GM23338 (cell line): Measurements from ENCODE around the gene MPPED1. TPM values are rescaled to one million over a fixed set of nuclear protein-coding genes. Genes with fewer than 3 reads are reported as not detected.

Experiments
- ATAC-seq: fragments of 200-7000 bp; cut with Tn5 transposase; 3 replicates; pipeline ENCODE4 v1.9.1; 2020
- DNase-seq: peaks from one replicate; pipeline ENCODE4 v3.0.0-alpha.2; 2015; ENCODE audit warnings: low spot score
- H2AFZ ChIP-seq: fragments of 200-600 bp; sonication (generic); 2 replicates; pipeline ENCODE4 v1.8.0; 2016; ENCODE audit warnings: antibody characterized with exemption, mild to moderate bottlenecking, moderate library complexity
- H3F3A ChIP-seq: fragments of 200-600 bp; sonication (generic); replicated peaks from 2 replicates; pipeline ENCODE4 v1.8.0; 2017; ENCODE audit warnings: antibody characterized with exemption, mixed run types, low read depth
- H3K27ac ChIP-seq: fragments of 200-600 bp; sonication (generic); 2 replicates; pipeline ENCODE4 v1.6.1; 2016; ENCODE audit warnings: low read depth
- H3K27me3 ChIP-seq: fragments of 200-600 bp; sonication (generic); 2 replicates; pipeline ENCODE4 v1.8.0; 2016; ENCODE audit warnings: mild to moderate bottlenecking, mixed run types, moderate library complexity; ENCODE audit not compliant: insufficient read depth
- H3K36me3 ChIP-seq: fragments of 200-600 bp; sonication (generic); 2 replicates; pipeline ENCODE4 v1.8.0; 2016; ENCODE audit warnings: mild to moderate bottlenecking; ENCODE audit not compliant: insufficient read depth
- H3K4me1 ChIP-seq: fragments of 200-600 bp; sonication (generic); 2 replicates; pipeline ENCODE4 v1.8.0; 2016; ENCODE audit warnings: mild to moderate bottlenecking, moderate library complexity; ENCODE audit not compliant: insufficient read depth
- H3K4me2 ChIP-seq: fragments of 200-600 bp; sonication (generic); 2 replicates; pipeline ENCODE4 v1.7.1; 2017; ENCODE audit warnings: mixed run types
- H3K4me3 ChIP-seq: fragments of 200-600 bp; sonication (generic); 2 replicates; pipeline ENCODE4 v1.6.1; 2016; ENCODE audit warnings: mixed run types
- H3K79me2 ChIP-seq: fragments of 200-600 bp; sonication (generic); replicated peaks from 2 replicates; pipeline ENCODE4 v1.8.0; 2017; ENCODE audit warnings: mild to moderate bottlenecking; ENCODE audit not compliant: insufficient read depth
- H3K9me2 ChIP-seq: fragments of 200-600 bp; sonication (generic); 2 replicates; pipeline ENCODE4 v1.8.0; 2017; ENCODE audit not compliant: insufficient read depth
- H4K20me1 ChIP-seq: fragments of 200-600 bp; sonication (generic); replicated peaks from 2 replicates; pipeline ENCODE4 v1.8.0; 2017; ENCODE audit warnings: mild to moderate bottlenecking; ENCODE audit not compliant: insufficient read depth
- H3K27ac Mint-ChIP-seq: 2 replicates; pipeline ENCODE4 v1.8.0; 2020; ENCODE audit warnings: inconsistent platforms, mild to moderate bottlenecking, moderate library complexity, mixed read lengths
- H3K27me3 Mint-ChIP-seq: 3 replicates; pipeline ENCODE4 v1.8.0; 2022; ENCODE audit warnings: low read depth, mild to moderate bottlenecking, moderate library complexity, mixed read lengths, inconsistent platforms; ENCODE audit not compliant: insufficient read depth, poor library complexity
- H3K36me3 Mint-ChIP-seq: 3 replicates; pipeline ENCODE4 v1.8.0; 2021; ENCODE audit warnings: low read depth, mild to moderate bottlenecking, inconsistent platforms, moderate library complexity, mixed read lengths
- H3K4me1 Mint-ChIP-seq: 3 replicates; pipeline ENCODE4 v1.8.0; 2020; ENCODE audit warnings: mild to moderate bottlenecking, inconsistent platforms, mixed read lengths
- H3K4me3 Mint-ChIP-seq: 3 replicates; pipeline ENCODE4 v1.8.0; 2021; ENCODE audit warnings: moderate library complexity, mild to moderate bottlenecking, inconsistent platforms, mixed read lengths
- H3K9me3 Mint-ChIP-seq: 3 replicates; pipeline ENCODE4 v1.8.0; 2020; ENCODE audit warnings: moderate library complexity, mild to moderate bottlenecking, inconsistent platforms, mixed read lengths
- ETS1 ChIP-seq: IDR thresholded peaks from 2 replicates; pipeline ENCODE4 v1.6.1; 2016; ENCODE audit warnings: antibody characterized with exemption
- EZH2 ChIP-seq: fragments of 200-600 bp; sonication (generic); IDR thresholded peaks from one replicate; pipeline ENCODE4 v1.8.0; 2017; ENCODE audit warnings: antibody characterized with exemption, mild to moderate bottlenecking, low read depth; ENCODE audit not compliant: unreplicated experiment
- EZH2phosphoT487 ChIP-seq: fragments of 200-600 bp; sonication (generic); IDR thresholded peaks from one replicate; pipeline ENCODE4 v1.8.1; 2018; ENCODE audit warnings: antibody characterized with exemption; ENCODE audit not compliant: unreplicated experiment
- NANOG ChIP-seq: IDR thresholded peaks from 2 replicates; pipeline ENCODE4 v1.6.1; 2016; ENCODE audit warnings: antibody characterized with exemption, borderline replicate concordance
- POLR2AphosphoS5 ChIP-seq: IDR thresholded peaks from 2 replicates; pipeline ENCODE4 v1.6.1; 2016; ENCODE audit warnings: antibody characterized with exemption, low read depth
- REST ChIP-seq: IDR thresholded peaks from one replicate; pipeline ENCODE4 v1.6.1; 2018; ENCODE audit warnings: antibody characterized with exemption; ENCODE audit not compliant: unreplicated experiment
- STAT1 ChIP-seq: IDR thresholded peaks from one replicate; pipeline ENCODE4 v1.6.1; 2016; ENCODE audit warnings: antibody characterized with exemption; ENCODE audit not compliant: unreplicated experiment
- ZNF462 ChIP-seq: fragments of 250-450 bp; sonication (Bioruptor Pico); IDR thresholded peaks from 2 replicates; pipeline ENCODE4 v1.5.0; 2020; ENCODE audit warnings: mild to moderate bottlenecking, moderate library complexity
- polyA plus RNA-seq: library from polyadenylated mRNA; unstranded; fragments of >200 nt; fragmentation: Nextera tagmentation; extraction: Ambion mirVana; gene quantifications from 2 replicates; pipeline ENCODE4 v1.2.1, GENCODE V29; 2016
- total RNA-seq: library from RNA; depleted of rRNA; stranded (reverse); fragments of >200 nt; shearing (Covaris generic); gene quantifications from 2 replicates; pipeline ENCODE4 v1.2.3, GENCODE V29; 2014

The MPPED1 gene
- total and polyA plus RNA-seq, 2 experiments from 2014 or later, result 0.56 TPM; not detected in 1

- TF ChIP-seq ZNF462 (CRISPR knock-in tag) (no peak), REST (no peak), POLR2AphosphoS5 (no peak), EZH2 (no peak)
Measured at GRCh38 chr22:43502306-43502874, 90.6 kb downstream of the MPPED1 start (continued).

- no peak overlapping the region for H3K27ac Mint-ChIP-seq
- Histone ChIP-seq H3K79me2 (no peaks in the 10 kb centered on the region), H3K27me3 (no peaks in the 10 kb centered on the region), H2AFZ (no peak overlapping the region), H4K20me1 (no peaks in the 10 kb centered on the region), H3K9me2 (peaks cover 15% of the 10 kb centered on the region; the same call in 1 of the 2 replicates), H3K27ac (no peak overlapping the region), H3F3A (no peaks in the 10 kb centered on the region), H3K4me1 (no peaks in the 10 kb centered on the region), H3K4me2 (no peak overlapping the region), H3K36me3 (no peaks in the 10 kb centered on the region), H3K4me3 (no peak overlapping the region)
- peaks cover 4% of the 10 kb centered on the region; the same call in 1 of the 3 replicates for H3K9me3 Mint-ChIP-seq
- no peaks in the 10 kb centered on the region for H3K36me3 Mint-ChIP-seq
- no peaks in the 10 kb centered on the region for H3K27me3 Mint-ChIP-seq
- no peak for ATAC-seq
- no peak overlapping the region for H3K4me3 Mint-ChIP-seq
- no peaks in the 10 kb centered on the region for H3K4me1 Mint-ChIP-seq
- no peak for DNase-seq
- no peak for TF ChIP-seq STAT1
- TF ChIP-seq EZH2, result no peak
- TF ChIP-seq NANOG, result no peak
- TF ChIP-seq ETS1, result no peak
- no peak for TF ChIP-seq EZH2phosphoT487
Measured at GRCh38 chr22:43504068-43504467, 92.3 kb downstream of the MPPED1 start.
